HG03439 (cell line): Measurements from ENCODE around the gene ACTL7A.
"Not testable (repeated sequence)": the region's sequence is repeated elsewhere in the genome, so short reads cannot be mapped to it uniquely, and the experiment has no call there.

Experiments used
- ATAC-seq: cut with Tn5 transposase; IDR thresholded peaks from one replicate; pipeline ENCODE4 v1.9.1; 2021; ENCODE audit warnings: mild to moderate bottlenecking, moderate library complexity; ENCODE audit not compliant: unreplicated experiment

The ACTL7A gene

DNA sequence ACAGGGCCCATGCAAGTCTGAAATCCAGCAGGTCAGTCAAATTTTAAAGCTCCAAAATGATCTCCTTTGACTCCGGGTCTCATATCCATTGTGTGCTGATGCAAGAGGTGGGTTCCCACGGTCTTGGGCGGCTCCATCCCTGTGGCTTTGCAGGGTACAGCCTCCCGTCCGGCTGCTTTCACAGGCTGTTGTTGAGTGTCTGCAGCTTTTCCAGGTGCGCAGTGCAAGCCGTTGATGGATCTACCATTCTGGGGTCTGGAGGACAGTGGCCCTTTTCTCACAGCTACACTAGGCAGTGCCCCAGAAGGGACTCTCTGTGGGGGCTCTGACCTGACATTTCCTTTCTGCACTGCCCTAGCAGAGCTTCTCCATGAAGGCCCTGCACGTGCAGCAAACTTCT lies 13.8 kb upstream of the ACTL7A start:
- ATAC-seq = not testable (repeated sequence)

DNA sequence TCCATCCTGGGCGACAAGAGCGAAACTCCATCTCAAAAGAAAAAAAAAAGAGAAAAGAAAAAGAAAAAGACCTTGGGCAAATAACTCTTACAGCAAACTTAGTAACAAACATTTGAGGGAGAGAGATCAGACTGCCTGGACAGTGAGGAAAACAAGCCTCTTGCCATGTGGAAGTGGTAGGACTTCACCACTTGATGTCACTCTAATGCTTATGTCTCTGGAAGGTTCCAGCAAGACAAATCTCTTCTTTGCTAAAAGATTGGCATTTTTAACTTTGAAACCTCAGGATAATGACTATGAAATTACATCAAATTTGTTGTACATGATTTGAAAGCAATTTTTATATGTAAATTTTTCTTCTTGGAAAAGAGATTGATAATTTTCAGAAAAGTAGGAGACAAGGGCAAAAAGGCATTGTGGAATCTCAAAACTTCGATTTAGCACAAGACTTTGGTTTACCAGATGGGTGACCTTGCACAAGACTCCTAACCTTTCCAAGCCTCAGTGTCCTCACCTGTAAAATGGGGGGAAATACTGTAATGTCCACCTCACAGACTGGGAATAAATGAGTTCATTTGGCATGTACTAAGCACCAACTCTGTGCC lies 11.7 kb upstream of the ACTL7A start:
- ATAC-seq = no peak

DNA sequence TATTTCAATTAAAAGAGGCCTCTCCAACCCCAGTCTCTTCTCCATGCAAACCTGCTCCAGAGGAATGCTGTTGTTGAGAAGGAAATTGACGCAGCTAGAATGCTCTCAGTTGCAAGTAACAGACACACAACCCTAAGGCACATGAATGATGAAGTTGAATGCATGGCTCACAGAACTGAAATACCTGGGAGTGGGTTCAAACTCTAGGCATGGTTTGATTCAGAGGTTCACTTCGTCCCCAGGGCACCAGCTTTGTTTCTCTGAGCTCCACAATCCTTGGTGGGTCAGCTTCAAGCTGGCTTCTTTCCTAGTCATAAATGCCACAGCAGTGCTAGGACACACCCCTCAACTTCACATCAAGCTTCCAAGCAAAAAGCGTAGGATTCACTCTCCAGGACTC lies 10.9 kb upstream of the ACTL7A start:
- ATAC-seq = no peak

DNA sequence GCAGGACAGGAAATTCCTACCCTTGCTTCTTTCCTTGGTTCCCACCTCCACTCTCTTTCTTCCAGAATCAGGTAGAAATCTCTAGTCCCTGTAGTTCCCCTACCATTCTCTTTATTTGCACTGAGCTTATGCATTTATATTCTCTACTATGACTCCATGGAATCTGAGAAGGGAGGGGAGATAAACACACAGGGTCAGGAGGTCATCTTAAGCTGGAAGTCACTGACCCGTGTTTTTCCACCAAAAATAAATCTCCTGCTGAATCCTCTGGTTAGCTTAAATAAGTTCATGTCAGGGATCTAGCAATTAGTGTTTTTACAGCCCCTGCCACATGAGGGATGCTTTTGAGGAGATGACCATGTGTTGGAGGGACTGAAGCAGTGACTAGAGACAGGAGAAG lies 10.0 kb upstream of the ACTL7A start:
- ATAC-seq = no peak

DNA sequence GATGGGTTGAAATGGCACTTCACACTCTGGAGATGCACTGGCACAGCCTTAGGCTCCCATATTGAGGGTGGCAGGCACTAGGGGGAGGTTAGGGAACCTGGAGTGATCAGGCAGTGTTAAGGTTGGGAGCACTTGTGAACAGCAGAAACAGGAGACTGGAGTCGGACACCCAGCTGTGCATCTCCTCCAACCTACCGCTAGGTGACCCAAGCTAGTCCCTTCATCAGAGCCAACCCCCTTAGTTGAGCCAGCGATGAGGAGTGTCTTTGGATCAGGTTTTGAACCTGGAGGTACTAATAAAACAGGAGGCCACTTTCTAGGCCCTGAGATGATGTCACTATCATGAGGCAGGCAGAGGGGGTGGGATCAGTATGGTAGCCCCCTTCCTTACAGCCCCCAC lies 8.0 kb upstream of the ACTL7A start:
- ATAC-seq = no peak

DNA sequence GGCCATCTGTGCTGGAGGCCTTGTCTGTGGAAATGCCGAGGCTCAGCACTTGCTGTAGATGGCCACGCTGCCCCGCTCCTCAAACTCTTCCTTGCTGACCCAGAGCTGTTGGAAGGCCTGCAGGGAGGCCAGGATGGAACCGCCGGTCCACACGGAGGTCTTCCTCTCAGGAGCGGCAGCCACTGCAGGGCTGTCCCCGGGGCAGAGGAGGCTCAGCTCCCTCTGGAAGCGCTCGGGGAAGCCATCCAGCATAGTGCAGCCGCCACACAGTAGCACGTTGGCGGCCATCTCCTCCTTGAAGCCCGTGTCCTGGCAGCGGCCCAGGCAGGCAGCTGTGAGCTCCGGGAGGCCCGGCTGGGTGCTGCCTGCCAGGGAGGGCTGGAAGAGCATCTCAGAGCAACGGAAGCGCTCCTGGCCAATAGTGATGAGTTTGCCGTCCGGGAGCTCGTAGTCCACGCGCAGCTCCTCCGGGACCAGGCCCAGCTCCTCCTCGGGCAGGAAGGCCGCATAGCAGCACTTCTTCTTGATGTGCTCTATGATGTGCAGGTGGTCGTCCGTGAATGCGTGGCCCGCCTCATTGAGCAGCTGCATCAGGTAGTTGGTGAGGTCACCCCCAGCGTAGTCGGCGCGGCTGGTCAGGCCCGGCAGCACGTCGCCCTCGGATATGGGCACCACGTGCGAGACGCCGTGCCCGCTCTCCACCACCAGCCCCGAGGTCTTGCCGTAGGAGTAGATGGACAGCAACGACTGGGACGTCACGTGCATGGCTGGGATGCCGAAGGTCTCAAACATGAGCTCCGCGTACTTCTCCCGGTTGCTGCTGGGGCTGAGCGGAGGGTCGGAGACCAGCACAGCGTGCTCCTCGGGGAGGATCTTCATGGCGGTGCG lies 7.2 kb upstream of the ACTL7A start:
- no peak for ATAC-seq

DNA sequence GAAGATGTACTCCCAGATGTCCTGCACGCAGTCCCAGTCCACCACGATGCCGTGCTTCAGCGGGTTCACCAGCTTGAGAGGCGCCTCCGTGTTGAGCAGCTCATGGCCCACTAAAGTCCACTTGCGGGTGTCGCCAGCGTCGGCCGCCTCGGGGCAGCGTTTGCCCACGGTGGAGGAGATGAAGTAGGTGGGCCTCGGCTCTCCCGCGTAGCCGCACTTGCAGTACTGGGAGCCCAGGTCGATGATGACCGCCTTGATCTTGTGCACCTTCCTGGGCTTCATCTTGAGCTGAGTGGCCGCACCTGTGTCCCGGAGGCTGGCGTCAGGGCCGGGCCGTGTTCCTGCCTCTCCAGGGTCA lies 6.6 kb upstream of the ACTL7A start:
- ATAC-seq = no peak

DNA sequence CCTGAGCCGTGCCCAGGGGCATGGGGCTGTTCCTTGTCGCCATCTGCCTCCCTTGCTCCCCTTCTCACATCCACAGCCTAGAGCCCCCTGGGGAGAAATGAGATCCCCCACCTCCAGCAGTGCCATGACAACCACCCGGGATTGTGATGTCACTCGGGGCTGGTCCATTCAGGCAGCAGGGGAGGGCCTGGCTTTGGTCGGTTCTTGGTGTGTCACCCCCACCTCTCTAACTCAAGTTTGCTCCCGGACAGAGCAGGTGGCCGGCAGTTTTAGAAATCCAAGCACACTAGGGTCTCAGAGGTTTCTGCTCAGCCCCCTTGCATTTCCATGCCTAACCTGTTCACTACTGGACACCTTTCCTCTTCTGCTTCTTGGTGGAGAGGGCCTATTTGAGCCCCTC lies 6.2 kb upstream of the ACTL7A start, which contains the start of gene ACTL7B:
ACTL7B (minus strand) TSS at position 99 of the 400 bp plus-strand sequence; CDS start at position 43, 56 bp downstream.
- no peak for ATAC-seq

DNA sequence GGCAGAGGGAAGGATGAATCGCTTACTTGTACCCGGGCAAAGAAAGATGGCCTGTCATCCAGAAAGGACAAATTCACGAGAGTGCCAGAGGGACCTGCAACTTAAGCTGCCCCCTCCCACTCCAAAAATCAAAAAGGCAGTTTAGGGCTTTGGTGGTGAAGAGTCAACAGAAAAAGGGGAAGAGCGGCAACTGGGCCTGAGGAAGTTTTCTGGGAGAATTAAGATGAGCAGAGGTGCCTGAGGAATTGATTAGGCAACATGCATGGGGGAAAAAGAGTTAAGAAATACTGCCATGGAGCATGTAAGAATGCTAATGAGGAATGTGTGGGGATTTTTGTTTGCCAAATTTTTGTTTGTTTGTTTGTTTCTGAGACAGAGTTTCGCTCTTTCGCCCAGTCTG lies 4.5 kb upstream of the ACTL7A start:
- ATAC-seq = no peak

DNA sequence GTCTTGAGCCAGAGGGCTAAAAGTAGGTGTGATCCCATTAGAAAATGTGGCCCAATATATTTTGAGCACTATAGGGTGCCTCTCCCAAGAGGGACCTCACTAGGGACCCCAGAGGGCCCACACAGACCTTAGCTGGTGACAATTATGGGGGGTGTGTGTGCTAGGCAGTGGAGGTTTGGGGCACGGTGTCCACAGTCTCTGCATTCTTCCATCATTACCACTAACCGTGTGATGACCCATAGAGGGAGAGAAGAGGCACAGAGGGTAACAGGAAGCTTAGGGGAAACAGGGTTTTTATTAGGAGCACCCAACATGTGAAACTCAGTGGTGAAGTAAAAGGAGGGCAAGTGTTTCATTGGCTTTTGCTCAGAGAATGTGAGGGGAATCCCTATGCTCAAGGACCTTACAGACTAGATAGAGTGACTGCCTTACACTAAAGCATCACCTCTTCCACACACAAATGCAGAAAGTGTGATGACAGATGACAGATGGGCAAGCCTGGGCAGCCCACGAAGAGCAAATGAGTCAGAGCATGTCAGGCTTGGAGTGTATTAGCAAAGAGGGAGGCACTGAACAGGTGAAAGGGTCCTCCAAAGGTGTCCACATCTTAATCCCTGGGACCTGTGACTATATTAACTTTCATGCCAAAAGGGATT lies 2.5 kb upstream of the ACTL7A start:
- ATAC-seq = peak; percentile 84

DNA sequence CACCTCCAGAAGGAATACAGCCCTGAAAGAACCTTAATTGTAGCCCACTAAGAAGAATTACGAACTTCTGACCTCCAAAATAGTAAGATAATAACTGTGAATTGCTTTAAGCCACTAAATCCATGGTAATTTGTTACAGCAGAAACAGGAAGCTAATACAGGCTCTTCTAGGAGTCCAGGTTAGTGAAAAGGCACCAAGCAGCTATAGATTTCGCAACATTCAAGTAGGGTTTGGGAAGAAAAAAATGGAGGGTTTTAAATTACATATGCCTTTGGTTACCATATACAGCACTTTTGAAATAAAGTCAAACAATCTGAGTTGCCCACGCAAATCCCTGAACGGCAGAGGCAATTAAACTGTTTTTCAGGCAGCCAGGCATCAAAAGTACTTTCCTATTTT lies 1.7 kb upstream of the ACTL7A start:
- peak; percentile 10 for ATAC-seq

DNA sequence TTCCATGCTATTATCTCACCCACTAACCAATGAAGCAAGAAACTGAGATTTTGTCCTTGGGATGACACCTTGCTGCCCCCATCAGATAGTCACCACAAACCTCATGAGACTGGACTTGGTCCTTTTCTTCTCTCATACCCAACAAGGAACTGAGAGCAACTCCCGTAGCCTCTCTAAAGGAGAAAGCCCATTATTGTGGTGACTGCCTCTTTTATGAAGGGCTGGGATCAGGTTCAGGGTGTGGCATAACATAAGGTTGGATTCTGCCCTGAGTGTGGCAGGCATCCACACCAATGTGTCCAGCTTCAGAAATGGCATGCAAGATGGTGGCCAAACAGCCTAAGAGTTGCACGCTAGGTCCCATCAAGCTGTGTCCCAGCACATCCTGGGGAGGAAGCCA lies 1.3 kb upstream of the ACTL7A start:
- no peak for ATAC-seq

DNA sequence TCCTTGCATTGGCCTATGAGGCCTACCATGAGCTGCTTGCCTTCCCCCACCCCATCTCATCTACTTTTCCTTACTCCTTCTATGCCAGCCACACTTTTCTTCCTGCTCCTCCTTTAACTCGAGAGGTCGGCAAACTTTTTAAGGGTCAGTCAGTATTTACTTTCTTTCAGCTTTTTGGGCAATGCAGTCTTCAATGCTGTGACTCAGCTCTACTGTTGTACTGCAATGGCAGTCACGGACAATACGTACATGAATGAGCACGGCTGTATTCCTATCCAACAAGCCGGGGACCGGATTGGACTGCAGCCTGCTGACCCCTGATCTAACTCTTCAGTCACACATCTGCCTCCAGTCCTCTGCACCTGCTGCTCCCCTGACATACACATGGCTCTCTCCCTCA lies 602 bp upstream of the ACTL7A start:
- ATAC-seq = no peak

DNA sequence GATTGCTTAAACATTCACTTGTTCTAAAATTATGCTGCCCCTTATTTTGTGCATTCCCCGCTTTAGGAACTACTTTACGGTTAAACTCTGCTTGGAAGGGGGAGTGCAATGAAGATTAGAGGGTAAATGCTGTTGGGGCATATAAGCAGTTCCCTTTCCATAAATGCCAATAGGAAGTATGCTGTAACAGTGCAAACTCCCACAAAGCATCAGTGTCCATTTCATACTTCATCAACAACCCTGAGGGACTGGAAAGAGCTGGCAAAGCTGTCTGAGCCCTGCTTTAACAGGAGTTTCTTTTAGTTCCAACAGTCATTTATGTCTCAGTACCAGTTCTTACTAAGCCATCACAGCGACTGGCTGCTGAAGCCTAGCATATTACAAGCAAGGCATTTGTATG lies 1.8 kb downstream of the ACTL7A start:
- ATAC-seq = no peak

DNA sequence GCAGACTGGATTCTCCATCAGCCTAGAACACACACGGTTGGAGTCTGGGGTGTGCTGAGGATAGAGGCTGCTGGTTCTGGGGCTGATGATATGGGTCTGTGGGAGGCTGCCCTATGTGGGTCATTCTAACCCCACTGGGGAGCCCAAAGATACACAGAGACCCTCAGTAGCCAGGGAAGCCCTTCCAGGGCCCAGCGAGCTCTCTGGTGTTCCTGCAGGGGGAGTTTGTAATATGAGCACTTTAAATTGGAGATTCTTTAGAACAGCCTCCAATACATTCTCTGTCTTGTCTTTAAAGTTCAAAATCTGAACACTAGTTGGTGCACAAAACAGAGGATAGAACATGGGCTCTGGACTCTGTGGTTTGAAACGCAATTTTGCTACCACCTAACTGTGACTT lies 2.4 kb downstream of the ACTL7A start:
- ATAC-seq = no peak

DNA sequence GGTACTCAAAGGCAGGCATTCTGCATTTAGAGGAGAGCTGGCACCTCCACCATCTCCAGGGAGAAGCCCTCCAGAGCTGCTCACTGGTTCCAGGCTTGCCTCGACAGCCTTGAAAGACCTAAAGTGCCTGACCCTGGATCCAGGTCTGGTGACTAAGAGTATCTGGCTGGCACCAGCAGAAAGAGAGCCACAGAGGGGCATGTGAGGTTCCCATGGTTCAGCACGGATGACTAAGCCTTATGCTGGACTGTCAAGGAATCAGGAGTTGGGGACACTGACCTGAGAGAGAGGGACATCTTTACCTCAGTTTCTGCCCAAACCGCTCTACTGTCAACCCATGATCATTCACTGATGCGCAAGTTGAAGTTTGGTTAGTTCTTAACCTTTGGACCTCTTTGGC lies 3.0 kb downstream of the ACTL7A start:
- no peak for ATAC-seq

DNA sequence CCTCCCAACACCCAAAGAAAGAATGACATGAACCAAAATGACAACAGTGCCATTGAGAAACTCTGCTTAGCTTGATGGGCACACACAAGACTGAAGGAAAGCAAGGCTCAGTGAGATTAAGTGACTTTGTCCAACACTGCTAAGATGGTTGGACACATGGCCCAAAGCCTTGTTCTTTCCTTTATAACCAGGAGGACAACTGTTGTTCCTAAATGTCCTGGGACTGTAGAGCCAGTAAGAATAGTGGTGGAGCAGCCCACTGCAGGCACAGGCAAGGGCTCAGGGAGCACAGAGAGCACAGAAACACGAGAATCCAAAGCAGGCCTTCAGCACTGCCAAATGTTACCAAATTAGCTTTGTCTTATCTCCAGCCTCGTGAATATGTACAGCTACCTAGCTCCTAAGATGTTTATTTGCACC lies 3.9 kb downstream of the ACTL7A start:
- no peak for ATAC-seq

DNA sequence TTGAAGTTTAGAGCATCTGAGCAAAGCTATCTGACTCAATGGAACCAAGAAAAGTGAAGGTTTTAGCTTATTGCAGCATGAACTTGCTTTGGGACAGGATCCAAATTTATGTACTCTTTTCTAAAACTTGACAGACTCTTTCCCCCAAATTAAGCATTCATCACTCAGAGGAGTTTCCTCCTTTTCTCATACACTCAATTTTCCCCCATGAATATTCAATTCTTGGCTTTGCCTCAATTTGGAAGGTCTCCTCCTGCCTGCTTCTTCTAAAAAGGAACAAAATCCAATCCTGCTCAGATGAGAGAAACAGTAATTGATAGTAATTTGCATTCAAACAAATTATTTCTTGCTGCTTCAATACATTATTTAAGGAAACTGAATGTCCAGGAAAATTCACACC lies 5.0 kb downstream of the ACTL7A start:
- ATAC-seq = no peak

DNA sequence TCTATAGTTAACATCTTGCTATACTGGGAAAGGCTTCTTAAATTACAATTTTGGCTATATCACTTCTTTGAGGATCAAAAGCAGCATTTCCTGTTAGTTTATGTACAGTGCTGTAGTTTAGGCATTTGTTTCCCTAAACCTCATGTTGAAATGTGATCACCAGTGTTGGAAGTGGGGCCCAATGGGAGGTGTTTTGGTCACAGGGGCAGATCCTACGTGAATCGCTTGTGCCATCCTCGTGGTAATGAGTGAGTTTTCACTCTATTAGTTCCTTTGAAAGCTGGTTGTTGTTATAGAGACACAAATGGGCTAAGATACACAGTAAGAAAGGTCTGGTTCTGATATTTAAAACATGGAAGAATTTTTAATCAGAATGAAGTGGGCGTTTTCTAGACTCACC lies 5.8 kb downstream of the ACTL7A start:
- no peak for ATAC-seq

DNA sequence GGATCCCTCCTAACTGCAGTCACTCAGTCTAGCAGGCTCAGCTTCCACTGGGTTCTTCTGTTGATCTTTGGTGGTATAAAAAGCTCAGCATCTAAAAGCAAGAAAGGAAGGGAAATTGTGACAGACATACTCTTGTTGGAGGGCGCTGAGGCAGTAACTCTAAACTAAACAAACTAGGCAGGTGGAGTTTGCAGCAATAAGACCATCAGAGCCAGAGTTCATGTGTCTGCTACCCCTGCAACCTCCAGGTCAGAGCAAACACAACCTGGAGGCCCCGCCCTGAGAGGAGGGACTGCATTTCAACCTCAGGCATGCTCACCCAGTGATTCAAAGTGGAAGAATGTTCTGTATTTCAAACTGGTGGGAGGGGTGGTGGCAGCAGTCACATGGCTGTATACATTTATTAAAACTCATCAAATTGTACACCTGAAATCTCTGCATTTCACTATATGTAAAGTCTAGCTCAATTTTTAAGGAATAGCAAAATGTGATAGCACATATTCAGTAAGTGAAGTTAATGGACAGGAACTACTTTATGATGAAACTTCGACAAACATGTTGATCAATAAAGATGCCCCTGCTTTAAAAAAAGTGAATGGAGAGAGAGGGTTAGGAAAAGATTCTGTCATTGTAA lies 7.1 kb downstream of the ACTL7A start:
- ATAC-seq = no peak

DNA sequence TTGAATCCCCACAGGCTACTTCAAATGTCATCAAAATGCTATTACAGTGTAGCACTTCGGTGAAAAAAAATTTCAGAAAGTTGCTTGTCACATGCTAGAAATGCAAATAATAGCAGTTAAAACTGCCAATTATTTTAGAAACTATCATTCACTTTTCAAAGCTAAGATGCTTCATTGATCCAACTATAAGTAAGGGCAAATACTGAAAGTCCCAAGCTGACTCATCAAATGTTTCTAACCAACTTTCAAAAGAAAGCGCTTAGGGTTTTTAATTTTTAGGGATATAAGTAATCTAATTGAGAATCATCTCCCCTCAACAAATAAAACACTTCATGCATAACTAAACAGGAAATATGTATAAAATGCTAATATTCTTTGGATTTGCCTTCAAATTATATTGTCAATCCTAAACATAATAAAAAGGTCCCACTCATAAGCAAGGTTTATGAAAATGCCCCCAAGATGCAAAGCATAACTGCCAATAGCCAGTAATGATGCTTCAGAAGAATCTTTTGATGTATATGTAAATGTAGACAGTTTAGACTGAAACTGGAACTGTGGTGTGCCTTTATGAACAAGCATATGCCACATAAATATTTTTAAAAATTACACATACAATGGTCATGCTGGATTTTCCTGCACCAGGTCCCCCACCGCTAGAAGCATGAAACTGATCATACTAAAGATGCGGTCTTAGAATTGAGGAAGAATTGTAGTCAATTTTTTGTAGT lies 12.2 kb downstream of the ACTL7A start:
- peak; percentile 53 for ATAC-seq
